ENCODE data around the gene ATG4B. TPM values are rescaled to one million over a fixed set of nuclear protein-coding genes. Genes with fewer than 3 reads are reported as not detected.

ATG4B gene
- total and polyA plus RNA-seq, 2 donors (not counting 3 experiments of a cell fraction or from before 2014, with no cell fraction given): 83.6 to 113 TPM

DNA sequence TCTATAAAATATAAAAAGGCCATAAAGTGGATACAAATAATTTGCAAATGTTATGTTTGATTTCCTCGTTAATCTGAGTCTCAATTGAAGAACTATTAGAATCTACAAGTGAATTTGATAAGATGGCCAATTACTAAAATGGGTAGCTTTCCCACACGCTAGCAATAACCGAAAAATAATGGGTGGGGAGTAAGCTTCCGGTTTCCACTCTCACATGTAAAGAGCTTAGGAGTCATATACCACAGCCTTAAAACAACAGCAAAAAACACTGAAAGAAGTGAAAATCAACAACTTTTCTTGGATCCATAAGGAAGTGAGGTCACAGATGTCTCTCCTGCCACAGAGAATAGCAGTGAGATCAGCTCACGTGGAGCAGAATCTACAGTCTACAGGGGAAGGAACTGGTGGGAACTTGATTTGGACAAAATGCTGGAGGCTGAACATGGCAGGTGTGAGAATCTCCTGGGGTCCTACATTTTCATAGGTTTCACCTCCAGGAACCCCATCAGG lies 19.1 kb upstream of the ATG4B start:
- peaks cover 50% of the 10 kb centered on the region for H3K79me2 ChIP-seq (ENCODE audit: control insufficient read depth, insufficient read depth, low read length)
- H3K27ac ChIP-seq (ENCODE audit: insufficient read depth, low read depth, low read length): peak overlapping the region; percentile 29
- no TSS peak for BruUV-seq (replicated peaks)
- TF ChIP-seq GATA2 (IDR thresholded peaks at IDR 0.05; ENCODE audit: insufficient read depth, insufficient read length, low read depth, low read length) (no peak), EZH2 (IDR thresholded peaks at IDR 0.05; ENCODE audit: borderline replicate concordance, low read depth, low read length, severe bottlenecking) (no peak), POLR2AphosphoS5 (IDR thresholded peaks at IDR 0.05; ENCODE audit: insufficient read depth, low read depth, low read length) (no peak), MYC (IDR thresholded peaks at IDR 0.05; ENCODE audit: low read depth, low read length) (no peak), JUN (IDR thresholded peaks at IDR 0.05; ENCODE audit: borderline replicate concordance, insufficient read depth, insufficient read length, low read depth) (no peak)
- TF ChIP-seq, protein P1, sequence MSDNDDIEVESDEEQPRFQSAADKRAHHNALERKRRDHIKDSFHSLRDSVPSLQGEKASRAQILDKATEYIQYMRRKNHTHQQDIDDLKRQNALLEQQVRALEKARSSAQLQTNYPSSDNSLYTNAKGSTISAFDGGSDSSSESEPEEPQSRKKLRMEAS (IDR thresholded peaks at IDR 0.05; ENCODE audit: insufficient read depth, insufficient read length): no peak
- TF ChIP-seq, protein P2, sequence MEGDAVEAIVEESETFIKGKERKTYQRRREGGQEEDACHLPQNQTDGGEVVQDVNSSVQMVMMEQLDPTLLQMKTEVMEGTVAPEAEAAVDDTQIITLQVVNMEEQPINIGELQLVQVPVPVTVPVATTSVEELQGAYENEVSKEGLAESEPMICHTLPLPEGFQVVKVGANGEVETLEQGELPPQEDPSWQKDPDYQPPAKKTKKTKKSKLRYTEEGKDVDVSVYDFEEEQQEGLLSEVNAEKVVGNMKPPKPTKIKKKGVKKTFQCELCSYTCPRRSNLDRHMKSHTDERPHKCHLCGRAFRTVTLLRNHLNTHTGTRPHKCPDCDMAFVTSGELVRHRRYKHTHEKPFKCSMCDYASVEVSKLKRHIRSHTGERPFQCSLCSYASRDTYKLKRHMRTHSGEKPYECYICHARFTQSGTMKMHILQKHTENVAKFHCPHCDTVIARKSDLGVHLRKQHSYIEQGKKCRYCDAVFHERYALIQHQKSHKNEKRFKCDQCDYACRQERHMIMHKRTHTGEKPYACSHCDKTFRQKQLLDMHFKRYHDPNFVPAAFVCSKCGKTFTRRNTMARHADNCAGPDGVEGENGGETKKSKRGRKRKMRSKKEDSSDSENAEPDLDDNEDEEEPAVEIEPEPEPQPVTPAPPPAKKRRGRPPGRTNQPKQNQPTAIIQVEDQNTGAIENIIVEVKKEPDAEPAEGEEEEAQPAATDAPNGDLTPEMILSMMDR (IDR thresholded peaks at IDR 0.05; ENCODE audit: extremely low read depth in 1 of 2, insufficient read depth in 1 of 2, low read depth in 1 of 2, low read length in 2 of 2): no peak
- CTCF ChIA-PET: interaction anchor here (1.2 to 1.5 kb wide), 3 partner anchors 12 to 15 kb away, joined by 4 to 6 read pairs (median 5); no protein-coding TSS in a partner anchor
- no peak overlapping the region for H2AFZ ChIP-seq (ENCODE audit: low read depth, low read length)
- no peaks in the 10 kb centered on the region for H3K9me1 ChIP-seq (replicated peaks; ENCODE audit: control insufficient read depth, extremely low read depth, insufficient read depth, low read length)
- no peaks in the 10 kb centered on the region for H3K27me3 ChIP-seq (ENCODE audit: control insufficient read depth in 2 of 2, insufficient read depth in 2 of 2, low read length in 2 of 2)
- dilution Hi-C loops (cut with MboI; ENCODE audit: extremely low pct_ligation_motif_present, low sequenced_read_pairs) (no loop called here), intact Hi-C loops (cut with micrococcal nuclease) (no loop called here)
- no peak overlapping the region for H3K4me3 ChIP-seq (replicated peaks in 1 of 3; ENCODE audit: insufficient read depth in 1 of 3, low read depth in 1 of 3, low read length in 3 of 3)
- no peaks in the 10 kb centered on the region for H3K9me3 ChIP-seq (replicated peaks; ENCODE audit: control insufficient read depth, insufficient read depth, low read length)
- H3K4me1 ChIP-seq (ENCODE audit: control insufficient read depth, extremely low read depth, insufficient read depth, low read length): peaks cover 13% of the 10 kb centered on the region
- POLR2A ChIA-PET: no interaction called here
- H4K20me1 ChIP-seq (replicated peaks; ENCODE audit: control insufficient read depth, extremely low read depth, insufficient read depth, low read length): peaks cover 2% of the 10 kb centered on the region
- FAIRE-seq: peak; percentile 49
- no peaks in the 10 kb centered on the region for H3K36me3 ChIP-seq (ENCODE audit: control insufficient read depth in 2 of 2, extremely low read depth in 1 of 2, insufficient read depth in 2 of 2, low read length in 2 of 2)
- H3K4me2 ChIP-seq (ENCODE audit: insufficient read depth, low read length): no peak overlapping the region
- H3K9ac ChIP-seq (replicated peaks; ENCODE audit: extremely low read depth, insufficient read depth, low read length): no peak overlapping the region
- DNase-seq (ENCODE audit: low read depth, low spot score): no peak
